A673 (cell line): Measurements from ENCODE around the gene SORD. TPM values are rescaled to one million over a fixed set of nuclear protein-coding genes. Genes with fewer than 3 reads are reported as not detected.

Source experiments
- BruUV-seq: library from RNA; stranded (reverse); fragments of 400-500 nt; replicated peaks from 2 replicates; lab custom pipeline; 2021; lab: Mats Ljungman, UMichigan
- CTCF ChIA-PET: fragments of 300-600 bp; sonication (Branson Sonifier 250); formaldehyde crosslinking; loops from one replicate; lab custom pipeline; 2022; ENCODE audit warnings: antibody characterized with exemption; lab: Charles Lee
- POLR2A ChIA-PET: fragments of 300-600 bp; sonication (Branson Sonifier 250); formaldehyde crosslinking; loops from one replicate; lab custom pipeline; 2022; ENCODE audit warnings: antibody characterized with exemption; ENCODE audit not compliant: low non-redundant PET; lab: Charles Lee
- DNase-seq: peaks from one replicate; pipeline ENCODE4 v3.0.0-alpha.2; 2015; ENCODE audit warnings: low spot score
- H3K27ac ChIP-seq: fragments of 200-600 bp; sonication (generic); 2 replicates; pipeline ENCODE4 v1.5.1; 2016; ENCODE audit warnings: mixed run types, low read depth, mild to moderate bottlenecking, mixed read lengths, antibody characterized with exemption, low read length; ENCODE audit not compliant: poor library complexity, severe bottlenecking
- H3K27me3 ChIP-seq: fragments of 200-600 bp; sonication (generic); replicated peaks from 2 replicates; pipeline ENCODE4 v1.6.1; 2017; ENCODE audit warnings: mixed run types, low read depth, mild to moderate bottlenecking, mixed read lengths, antibody characterized with exemption, low read length; ENCODE audit not compliant: insufficient read depth, poor library complexity
- H3K36me3 ChIP-seq: fragments of 200-600 bp; sonication (generic); 2 replicates; pipeline ENCODE4 v1.6.1; 2016; ENCODE audit warnings: mixed run types, mild to moderate bottlenecking, mixed read lengths, antibody characterized with exemption, low read length; ENCODE audit not compliant: insufficient read depth, poor library complexity, severe bottlenecking
- H3K4me1 ChIP-seq: fragments of 200-600 bp; sonication (generic); 2 replicates; pipeline ENCODE4 v1.6.1; 2017; ENCODE audit warnings: mixed run types, mild to moderate bottlenecking, mixed read lengths, antibody characterized with exemption, low read length; ENCODE audit not compliant: insufficient read depth, poor library complexity, severe bottlenecking
- H3K4me3 ChIP-seq: fragments of 200-600 bp; sonication (generic); 2 replicates; pipeline ENCODE4 v1.5.1; 2016; ENCODE audit warnings: low read depth, mixed run types, mild to moderate bottlenecking, mixed read lengths, low read length; ENCODE audit not compliant: poor library complexity, severe bottlenecking
- H3K9me3 ChIP-seq: fragments of 200-600 bp; sonication (generic); 2 replicates; pipeline ENCODE4 v1.6.1; 2016; ENCODE audit warnings: mixed run types, low read depth, mild to moderate bottlenecking, mixed read lengths, antibody characterized with exemption, low read length; ENCODE audit not compliant: poor library complexity, severe bottlenecking
- CTCF ChIP-seq: fragments of 300-800, 200-600 bp; sonication (generic); conservative IDR thresholded peaks from 2 replicates; pipeline ENCODE4 v1.5.1; 2017; ENCODE audit warnings: low read depth, mild to moderate bottlenecking, antibody characterized with exemption, low read length, moderate library complexity, mixed read lengths
- EZH2 ChIP-seq: fragments of 200-600 bp; sonication (generic); IDR thresholded peaks from 2 replicates; pipeline ENCODE4 v1.6.1; 2017; ENCODE audit warnings: borderline replicate concordance, low read depth, mild to moderate bottlenecking, mixed read lengths, antibody characterized with exemption, low read length; ENCODE audit not compliant: poor library complexity, severe bottlenecking
- intact Hi-C: fragments of 100-400 bp; cut with micrococcal nuclease; formaldehyde crosslinking; loops from one replicate; pipeline ENCODE4 v1.10.0; 2022; ENCODE audit not compliant: unreplicated experiment
- total RNA-seq: library from RNA; stranded (reverse); gene quantifications from 2 replicates; pipeline ENCODE4 v1.2.3, GENCODE V29; 2021

The SORD gene
- total RNA-seq, 1 experiment from 2014 or later = 286 TPM

- DNase-seq = no peak
- CTCF ChIA-PET = no interaction called here
- Histone ChIP-seq H3K4me3 (no peak overlapping the region), H3K9me3 (no peaks in the 10 kb centered on the region), H3K27ac (no peak overlapping the region), H3K4me1 (no peaks in the 10 kb centered on the region), H3K27me3 (no peaks in the 10 kb centered on the region), H3K36me3 (no peaks in the 10 kb centered on the region)
- POLR2A ChIA-PET = interaction anchor here (0.6 kb wide), 1 partner anchor 1313 kb away, joined by 10 read pairs; no protein-coding TSS in a partner anchor
- no peak for TF ChIP-seq CTCF
- TF ChIP-seq EZH2 = no peak
- intact Hi-C loops = no loop called here
- no TSS peak for BruUV-seq
These were observed 82.6 kb downstream of the SORD start for GRCh38 chr15:45105586-45105985.

DNA sequence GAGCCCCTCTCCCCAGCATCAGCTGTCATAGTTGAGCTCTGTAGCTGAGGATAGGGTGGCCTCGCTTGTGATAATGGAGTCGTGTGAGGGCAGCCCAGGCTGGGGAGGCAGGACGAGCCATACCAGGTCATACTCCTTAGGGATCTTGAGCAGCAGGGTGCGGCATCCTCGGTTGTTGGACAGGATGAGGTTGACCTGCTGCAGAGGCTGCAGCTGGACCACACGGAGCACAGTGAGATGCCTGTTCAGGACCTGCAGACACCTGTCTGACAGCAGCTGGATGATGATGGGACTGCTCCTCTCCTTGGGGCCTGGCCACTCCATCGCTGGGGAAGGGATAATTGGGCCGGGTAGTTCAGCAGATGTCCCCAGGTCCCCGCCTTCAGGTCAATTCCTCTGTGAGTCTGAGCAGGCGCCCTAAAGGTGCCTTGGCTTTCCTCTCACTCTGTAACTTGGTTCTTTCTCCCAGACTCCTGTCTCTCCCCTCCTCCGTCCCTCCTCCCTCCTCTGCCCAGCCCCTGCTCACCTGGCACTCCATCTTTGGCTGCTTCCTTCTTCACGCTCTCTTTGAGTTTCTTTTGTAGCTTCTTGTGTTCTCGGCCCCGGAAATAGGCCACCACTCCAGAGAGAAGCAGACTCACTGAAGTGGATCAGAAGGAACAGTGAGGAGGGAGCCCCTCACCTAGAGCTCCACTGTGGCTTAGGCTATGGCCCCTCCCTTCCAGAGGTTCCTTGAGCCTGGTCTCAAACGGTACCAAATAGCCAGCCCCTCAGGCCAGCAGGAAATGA lies 83.2 kb downstream of the SORD start:
- BruUV-seq = no TSS peak
- ChIA-PET CTCF (interaction anchor here (1.0 kb wide), 1 partner anchor 12 kb away, joined by 4 read pairs; no protein-coding TSS in a partner anchor), POLR2A (interaction anchor here (0.6 kb wide), 1 partner anchor 1314 kb away, joined by 10 read pairs; no protein-coding TSS in a partner anchor)
- H3K36me3 ChIP-seq = no peaks in the 10 kb centered on the region
- H3K27me3 ChIP-seq = no peaks in the 10 kb centered on the region
- H3K9me3 ChIP-seq = no peaks in the 10 kb centered on the region
- no peak overlapping the region for H3K4me3 ChIP-seq
- no peak overlapping the region for H3K27ac ChIP-seq
- intact Hi-C loops = no loop called here
- TF ChIP-seq CTCF = no peak
- TF ChIP-seq EZH2 = no peak
- no peak for DNase-seq
- no peaks in the 10 kb centered on the region for H3K4me1 ChIP-seq

GRCh38 chr15:45107941-45108630 lies 85.1 kb downstream of the SORD start:
- CTCF ChIA-PET = no interaction called here
- no peak overlapping the region for H3K4me3 ChIP-seq
- intact Hi-C loops = no loop called here
- H3K27ac ChIP-seq = no peak overlapping the region
- peaks cover 2% of the 10 kb centered on the region for H3K4me1 ChIP-seq
- TF ChIP-seq CTCF (no peak), EZH2 (no peak)
- no peaks in the 10 kb centered on the region for H3K36me3 ChIP-seq
- POLR2A ChIA-PET = no interaction called here
- DNase-seq = no peak
- H3K27me3 ChIP-seq = peaks cover 14% of the 10 kb centered on the region
- no TSS peak for BruUV-seq
- no peaks in the 10 kb centered on the region for H3K9me3 ChIP-seq
